GM19193 (cell line): Measurements from ENCODE around the gene LRRC71.

Experiments
- POLR2A ChIP-seq: IDR thresholded peaks from 4 replicates; pipeline ENCODE4 v1.6.1; 2011; ENCODE audit not compliant: insufficient read depth, insufficient read length; ENCODE audit errors: extremely low read depth

The LRRC71 gene

GRCh38 chr1:156920233-156921052 lies at the start of gene LRRC71:
LRRC71 (plus strand) TSS chr1:156920632; CDS start chr1:156920804, 172 bp downstream.
- TF ChIP-seq POLR2A: no peak

DNA sequence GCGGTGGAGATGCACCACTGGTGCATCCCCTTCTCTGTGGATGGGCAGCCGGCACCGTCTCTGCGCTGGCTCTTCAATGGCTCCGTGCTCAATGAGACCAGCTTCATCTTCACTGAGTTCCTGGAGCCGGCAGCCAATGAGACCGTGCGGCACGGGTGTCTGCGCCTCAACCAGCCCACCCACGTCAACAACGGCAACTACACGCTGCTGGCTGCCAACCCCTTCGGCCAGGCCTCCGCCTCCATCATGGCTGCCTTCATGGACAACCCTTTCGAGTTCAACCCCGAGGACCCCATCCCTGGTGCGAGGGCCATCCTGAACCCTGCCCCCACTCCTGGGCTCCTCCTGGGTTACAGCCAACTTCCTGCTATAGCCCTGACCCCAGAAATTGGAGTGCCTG lies 46.8 kb upstream of the LRRC71 start:
- no peak for TF ChIP-seq POLR2A

- TF ChIP-seq POLR2A: no peak
These were observed 46.3 kb upstream of the LRRC71 start for GRCh38 chr1:156874142-156874541.

DNA sequence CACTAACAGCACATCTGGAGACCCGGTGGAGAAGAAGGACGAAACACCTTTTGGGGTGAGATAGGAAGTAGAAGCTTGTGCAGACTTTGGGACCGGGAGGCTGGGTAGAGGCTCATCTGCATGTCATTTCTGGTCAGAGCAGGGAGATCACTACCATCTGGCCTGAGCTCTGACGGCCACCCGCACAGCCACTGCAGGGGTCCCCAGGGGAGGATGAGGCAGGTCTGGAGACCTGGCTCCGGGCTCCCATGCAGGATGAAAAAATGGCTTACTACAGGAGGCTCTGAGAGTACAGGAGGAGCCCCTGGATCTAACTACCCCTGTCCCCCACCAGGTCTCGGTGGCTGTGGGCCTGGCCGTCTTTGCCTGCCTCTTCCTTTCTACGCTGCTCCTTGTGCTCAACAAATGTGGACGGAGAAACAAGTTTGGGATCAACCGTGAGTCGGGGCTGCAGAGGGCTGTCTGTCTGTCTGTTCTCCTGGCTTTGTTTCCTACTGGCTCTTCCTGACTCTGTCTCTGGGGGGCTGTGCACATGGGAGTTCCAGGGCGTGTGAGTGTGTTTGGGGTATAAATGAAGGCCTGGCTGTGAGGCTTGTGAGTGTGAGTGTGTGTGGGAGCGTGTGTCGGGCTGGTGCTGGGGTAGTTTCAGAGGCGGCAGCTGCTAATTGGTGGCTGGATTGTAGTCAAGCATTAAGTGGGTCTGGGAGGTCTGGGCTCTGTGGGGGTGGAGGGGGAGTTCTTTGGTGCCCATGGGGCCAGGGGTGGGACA lies 45.7 kb upstream of the LRRC71 start:
- no peak for TF ChIP-seq POLR2A

- no peak for TF ChIP-seq POLR2A
These were observed 45.2 kb upstream of the LRRC71 start for GRCh38 chr1:156875341-156875615.

GRCh38 chr1:156876281-156876680 lies 44.2 kb upstream of the LRRC71 start:
- no peak for TF ChIP-seq POLR2A

DNA sequence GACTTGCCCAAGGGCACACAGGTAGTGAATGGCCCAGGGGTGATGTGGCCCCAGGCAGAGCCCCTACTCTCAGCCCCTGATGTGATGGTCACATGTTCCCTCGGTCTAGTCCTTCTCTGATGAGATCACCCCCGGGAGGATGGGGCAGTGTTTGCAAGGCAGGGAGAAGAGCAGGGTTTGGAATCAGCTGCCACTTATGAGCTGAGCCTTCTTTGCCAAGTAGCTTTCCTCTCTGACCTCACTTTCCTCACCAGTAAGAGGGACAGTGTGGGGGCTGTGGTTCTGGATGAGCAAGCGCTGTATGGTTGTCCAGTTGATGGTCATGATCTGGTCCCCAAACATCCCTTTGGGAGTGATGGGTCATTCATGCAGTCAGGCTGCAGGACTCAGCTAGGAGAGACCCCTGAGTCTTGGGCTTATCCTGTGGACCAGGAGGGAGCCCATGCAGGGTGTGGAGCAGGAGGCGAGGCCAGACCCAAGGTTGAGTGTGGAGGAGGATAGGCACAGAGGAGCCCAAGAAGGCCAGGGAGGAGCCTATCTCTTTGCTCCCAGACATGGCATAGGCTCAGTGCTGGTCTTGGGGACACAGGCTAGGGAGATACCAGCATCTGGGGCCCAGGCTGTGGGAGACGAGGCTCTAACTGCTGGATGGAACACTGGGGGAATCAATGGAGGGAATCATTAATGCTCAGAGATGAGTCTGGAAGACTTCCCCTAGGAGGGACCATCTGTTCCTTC lies 42.8 kb upstream of the LRRC71 start:
- no peak for TF ChIP-seq POLR2A

DNA sequence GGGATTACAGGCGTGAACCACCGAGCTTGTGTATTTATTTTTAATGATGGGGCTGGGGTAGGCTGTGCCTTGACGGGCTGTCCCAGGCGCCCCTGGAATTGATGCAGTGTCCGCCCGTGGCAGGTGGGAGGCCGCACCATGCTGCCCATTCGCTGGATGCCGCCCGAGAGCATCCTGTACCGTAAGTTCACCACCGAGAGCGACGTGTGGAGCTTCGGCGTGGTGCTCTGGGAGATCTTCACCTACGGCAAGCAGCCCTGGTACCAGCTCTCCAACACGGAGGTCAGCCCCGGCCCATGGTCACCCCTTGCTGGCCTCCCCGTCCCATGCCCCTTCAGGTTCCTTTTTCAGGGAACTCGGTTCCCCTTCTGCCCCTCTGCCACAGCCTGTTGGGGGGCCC lies 40.6 kb upstream of the LRRC71 start:
- TF ChIP-seq POLR2A: no peak

DNA sequence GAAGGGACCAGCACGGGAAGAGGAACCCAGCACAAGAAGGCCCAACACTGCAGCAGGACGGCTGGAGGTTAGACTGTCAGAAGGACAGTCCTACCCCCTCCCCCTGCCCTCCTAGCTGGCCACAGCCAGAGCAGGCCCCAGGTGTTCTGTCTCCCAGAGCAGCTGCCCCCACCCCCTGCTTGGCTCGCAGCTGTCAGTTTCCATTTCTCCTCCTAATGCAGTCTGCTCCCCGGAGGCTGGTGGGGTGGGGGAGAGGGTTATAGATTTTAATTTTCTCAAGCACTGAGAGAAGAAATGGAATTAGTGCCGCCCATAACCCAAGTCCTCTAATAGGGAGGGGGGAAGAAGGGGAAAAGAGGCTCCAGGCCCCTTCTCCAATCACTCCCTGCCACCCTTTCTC lies 40.0 kb upstream of the LRRC71 start:
- TF ChIP-seq POLR2A: no peak

DNA sequence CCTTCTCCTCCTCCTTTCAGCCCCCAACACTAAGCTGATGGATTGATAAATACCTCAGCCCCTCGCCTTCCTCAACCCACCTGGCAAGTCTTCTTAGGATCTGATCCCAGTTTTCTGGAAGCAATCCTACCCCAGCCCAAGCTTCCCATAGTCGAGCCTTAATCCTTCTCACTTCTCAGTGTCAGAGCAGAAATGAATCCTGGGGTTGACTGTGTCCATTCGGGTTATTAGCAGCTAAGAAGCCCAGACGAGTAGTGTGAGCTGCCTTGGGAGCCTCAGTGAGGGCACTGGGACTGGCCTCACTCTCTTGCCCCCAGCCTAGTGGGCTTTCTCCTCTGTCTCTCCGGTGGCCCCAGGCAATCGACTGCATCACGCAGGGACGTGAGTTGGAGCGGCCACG lies 39.3 kb upstream of the LRRC71 start:
- TF ChIP-seq POLR2A: no peak

GRCh38 chr1:156881663-156882062 lies 38.8 kb upstream of the LRRC71 start:
- TF ChIP-seq POLR2A: no peak

DNA sequence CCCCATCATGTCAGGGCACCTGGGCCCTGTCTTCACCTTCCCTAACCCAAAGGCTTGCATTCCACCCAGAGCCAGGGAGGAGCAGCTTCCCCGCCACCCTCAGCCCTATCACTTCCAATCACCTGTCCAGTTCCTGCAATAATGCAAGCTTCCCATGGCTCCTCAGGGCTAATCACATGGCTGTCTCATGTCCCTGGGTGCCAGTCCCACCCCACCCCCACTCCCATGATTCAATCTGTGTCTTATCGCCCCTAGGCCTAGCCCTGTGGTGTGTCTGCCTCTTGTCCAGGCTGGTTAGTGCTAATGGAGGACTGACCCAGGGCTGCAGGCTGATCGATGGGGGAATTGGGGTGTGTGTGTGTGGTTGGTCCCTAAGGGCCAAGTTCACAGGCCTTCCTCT lies 37.9 kb upstream of the LRRC71 start:
- TF ChIP-seq POLR2A: no peak

DNA sequence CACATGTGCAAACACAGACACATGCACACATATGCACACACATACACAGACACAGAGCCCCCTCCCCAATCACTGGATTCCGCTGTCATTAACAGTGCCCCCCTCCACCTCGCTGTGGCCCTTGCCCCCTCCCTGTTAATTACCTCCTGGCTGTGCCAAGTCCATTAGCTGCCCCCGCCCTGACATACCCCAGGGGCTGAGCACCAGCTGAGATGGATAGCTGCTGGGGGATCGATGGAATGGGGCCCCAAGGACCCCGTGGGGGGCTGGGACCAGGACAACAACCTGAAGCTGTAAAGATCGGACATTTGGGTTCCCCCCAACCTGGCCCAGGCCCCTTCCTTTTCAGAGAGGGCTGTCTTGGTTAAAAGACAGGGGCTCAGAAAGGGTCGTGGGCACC lies 36.5 kb upstream of the LRRC71 start:
- TF ChIP-seq POLR2A: no peak

- TF ChIP-seq POLR2A: no peak
These were observed 35.8 kb upstream of the LRRC71 start for GRCh38 chr1:156884560-156885184.

- TF ChIP-seq POLR2A: no peak
These were observed 35.1 kb upstream of the LRRC71 start for GRCh38 chr1:156885314-156885713.
